T-cell (primary cell): ENCODE measurements around the gene GAGE10. TPM values are rescaled to one million over a fixed set of nuclear protein-coding genes. Genes with fewer than 3 reads are reported as not detected.
A peak's percentile ranks its signal among the peaks of the same experiment; 100 is the strongest.

Source experiments
- ATAC-seq, 4 experiments: fragments of 200-7000 bp in 3 of 4; fragments of 150-1000 bp in 1 of 4; cut with Tn5 transposase; replicated peaks in 1 of 4; 1 replicate in 3 of 4; 2 replicates in 1 of 4; pipeline ENCODE4 v1.10.0; 2021; ENCODE audit warnings: moderate library complexity in 3 of 4, mild to moderate bottlenecking in 2 of 4, moderate number of reproducible peaks in 1 of 4
- CTCF ChIA-PET, 2 donors: fragments of 300-600 bp; sonication (Branson Sonifier 250); formaldehyde crosslinking; loops; one replicate each; lab custom pipeline; 2022; ENCODE audit warnings: antibody characterized with exemption in 2 of 2; lab: Charles Lee
- POLR2A ChIA-PET, 2 donors: fragments of 300-600 bp; sonication (Branson Sonifier 250); formaldehyde crosslinking; loops; one replicate each; lab custom pipeline; 2022; ENCODE audit warnings: antibody characterized with exemption in 2 of 2; lab: Charles Lee
- DNase-seq, 35 experiments: peaks; one replicate each; pipeline versions ENCODE4 v3.0.0 to v3.0.0-alpha.2; 2013 to 2023
- H3K27ac ChIP-seq: one replicate; pipeline ENCODE4 v1.5.1; 2013; ENCODE audit warnings: low read length
- H3K27me3 ChIP-seq, 2 experiments: replicated peaks in 1 of 2; 1 replicate in 1 of 2; 2 replicates in 1 of 2; pipeline versions ENCODE4 v1.6.1 to v1.7.0; 2013; ENCODE audit warnings: low read length in 1 of 2, mixed read lengths in 1 of 2; ENCODE audit not compliant: control insufficient read depth in 2 of 2, insufficient read depth in 2 of 2; ENCODE audit errors: extremely low read depth in 1 of 2
- H3K36me3 ChIP-seq, 2 donors: 1 replicate in 1 of 2; 2 replicates in 1 of 2; pipeline versions ENCODE4 v1.6.1 to v1.7.0; 2013; ENCODE audit warnings: low read length in 1 of 2; ENCODE audit not compliant: control insufficient read depth in 2 of 2, insufficient read depth in 1 of 2; ENCODE audit errors: extremely low read depth in 1 of 2
- H3K4me1 ChIP-seq, 2 experiments: 1 replicate in 1 of 2; 2 replicates in 1 of 2; pipeline versions ENCODE4 v1.6.1 to v1.7.0; 2013; ENCODE audit warnings: low read length in 2 of 2, mixed read lengths in 1 of 2; ENCODE audit not compliant: insufficient read depth in 2 of 2, control insufficient read depth in 1 of 2; ENCODE audit errors: extremely low read depth in 1 of 2
- H3K4me3 ChIP-seq, 2 donors: 1 replicate in 1 of 2; 2 replicates in 1 of 2; pipeline versions ENCODE4 v1.5.1 to v1.7.0; 2013; ENCODE audit warnings: mild to moderate bottlenecking in 2 of 2, low read length in 1 of 2, moderate library complexity in 1 of 2; ENCODE audit not compliant: control insufficient read depth in 1 of 2; ENCODE audit errors: extremely low read depth in 1 of 2
- H3K9me3 ChIP-seq: 2 replicates; pipeline ENCODE4 v1.7.0; 2013
- H3K27ac Mint-ChIP-seq, 2 donors: one replicate each; pipeline ENCODE4 v1.8.0; 2020 to 2021; ENCODE audit warnings: mild to moderate bottlenecking in 2 of 2, mixed read lengths in 2 of 2
- H3K27me3 Mint-ChIP-seq, 2 donors: one replicate each; pipeline ENCODE4 v1.8.0; 2021 to 2022; ENCODE audit warnings: mixed read lengths in 2 of 2
- H3K36me3 Mint-ChIP-seq: one replicate; pipeline ENCODE4 v1.8.0; 2021; ENCODE audit warnings: mixed read lengths
- H3K4me1 Mint-ChIP-seq, 3 donors: one replicate each; pipeline ENCODE4 v1.8.0; 2020 to 2022; ENCODE audit warnings: mixed read lengths in 3 of 3, mild to moderate bottlenecking in 1 of 3
- H3K4me3 Mint-ChIP-seq, 3 donors: one replicate each; pipeline ENCODE4 v1.8.0; 2020 to 2022; ENCODE audit warnings: mild to moderate bottlenecking in 3 of 3, mixed read lengths in 3 of 3, moderate library complexity in 3 of 3
- H3K9me3 Mint-ChIP-seq, 3 donors: one replicate each; pipeline ENCODE4 v1.8.0; 2020 to 2022; ENCODE audit warnings: mixed read lengths in 3 of 3
- WGBS: methylation state at CpG from one replicate; pipeline ENCODE4 v1.1.5; 2013; ENCODE audit warnings: missing lambda C conversion rate; ENCODE audit not compliant: insufficient coverage; 5-methylcytosine and 5-hydroxymethylcytosine counted together
- total RNA-seq, 35 experiments: library from RNA in 6 of 35; stranded (reverse) in 6 of 35; fragments of 120-200 nt in 1 of 35; gene quantifications; one replicate each; pipeline versions ENCODE4 v1.2.1 to v1.2.4 and lab custom pipeline; 2013 to 2026

The GAGE10 gene
- total RNA-seq, 5 donors from 2014 or later (not counting 1 experiment from before 2014, with no cell fraction given): 0.66 TPM; not detected in 4

DNA sequence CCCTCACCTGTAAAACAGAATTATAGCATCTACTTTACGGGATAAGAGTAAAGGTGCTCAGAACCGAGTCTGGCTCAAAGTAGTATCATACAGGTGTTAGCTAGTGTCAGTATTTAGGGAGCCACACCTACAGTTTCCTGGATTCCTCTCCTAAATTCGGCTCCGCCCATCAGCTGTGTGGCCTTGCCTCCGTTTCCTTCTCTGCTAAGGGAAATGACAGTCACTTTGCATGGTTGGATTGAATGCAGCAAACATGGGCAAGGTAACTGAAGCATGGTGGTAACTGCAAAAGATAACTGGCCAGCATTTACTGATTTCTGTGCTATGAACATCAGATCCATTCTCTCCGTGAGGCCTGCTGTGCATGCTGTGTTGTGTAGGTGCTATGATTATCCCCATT, 31.0 kb upstream of the GAGE10 start:
- ATAC-seq (no peak), DNase-seq (peak in 8 of 35 experiments; percentile 8 to 32 (median 20))
- peaks cover 0 to 4% of the 10 kb centered on the region in 2 donors for H3K36me3 ChIP-seq
- CTCF ChIA-PET: interaction anchor here (0.7 kb wide), 2 partner anchors 13 to 804 kb away, joined by 3 to 5 read pairs; no protein-coding TSS in a partner anchor
- Mint-ChIP-seq H3K27me3 (no peaks in the 10 kb centered on the region), H3K9me3 (no peaks in the 10 kb centered on the region), H3K4me3 (peak overlapping the region; percentile 70 to 80 (median 78)), H3K4me1 (peaks cover 70 to 80% (median 75%) of the 10 kb centered on the region in 3 donors), H3K27ac (peak overlapping the region; percentile 88 to 96), H3K36me3 (peaks cover 12% of the 10 kb centered on the region)
- no peaks in the 10 kb centered on the region for H3K27me3 ChIP-seq
- peak overlapping the region in 1 of 2 donors; percentile 53 for H3K4me3 ChIP-seq
- H3K9me3 ChIP-seq: no peaks in the 10 kb centered on the region
- WGBS: no CpG with 5 or more reads among the region's 6 CpGs
- peak overlapping the region; percentile 25 for H3K27ac ChIP-seq
- peaks cover 30 to 79% of the 10 kb centered on the region in 2 experiments for H3K4me1 ChIP-seq
- POLR2A ChIA-PET: interaction anchor here (0.6 kb wide), 3 partner anchors 33 to 969 kb away, joined by 3 to 9 read pairs (median 3); no protein-coding TSS in a partner anchor

DNA sequence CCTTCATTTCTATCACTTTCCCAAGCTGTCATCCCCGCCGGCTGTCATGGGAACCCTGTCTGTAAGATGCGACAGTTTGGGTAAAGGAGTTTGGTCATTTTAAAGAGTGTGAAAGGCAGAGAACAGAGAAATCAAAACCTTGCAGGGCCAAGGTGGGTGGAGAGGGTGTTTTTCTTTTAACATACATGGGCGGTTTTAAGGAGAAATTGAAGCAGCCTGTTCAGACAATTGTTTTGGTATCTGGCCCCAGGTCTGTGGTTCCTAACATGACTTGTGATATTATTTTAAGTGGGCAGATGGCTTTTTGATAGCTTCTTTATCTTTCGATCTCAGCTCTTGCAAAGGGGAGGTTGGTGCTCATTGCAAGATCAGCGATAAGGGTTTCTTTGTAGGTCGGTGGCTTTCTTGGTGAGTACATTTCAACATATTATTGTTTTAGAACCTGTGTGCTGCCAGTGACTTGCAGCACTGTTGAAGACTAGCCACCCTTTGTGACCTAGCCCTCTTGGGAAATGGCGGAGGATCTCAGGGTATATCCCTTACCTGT, 30.2 kb upstream of the GAGE10 start:
- Mint-ChIP-seq H3K27ac (peak overlapping the region; percentile 88 to 96), H3K27me3 (no peaks in the 10 kb centered on the region), H3K36me3 (peaks cover 12% of the 10 kb centered on the region), H3K4me3 (peak overlapping the region; percentile 70 to 80 (median 78)), H3K4me1 (peaks cover 74 to 82% (median 82%) of the 10 kb centered on the region in 3 donors), H3K9me3 (no peaks in the 10 kb centered on the region)
- CTCF ChIA-PET: no interaction called here
- H3K9me3 ChIP-seq: no peaks in the 10 kb centered on the region
- no peaks in the 10 kb centered on the region for H3K27me3 ChIP-seq
- peak overlapping the region; percentile 17 to 53 for H3K4me3 ChIP-seq
- H3K27ac ChIP-seq: peak overlapping the region; percentile 49
- peaks cover 0 to 4% of the 10 kb centered on the region in 2 donors for H3K36me3 ChIP-seq
- WGBS: no CpG with 5 or more reads among the region's 8 CpGs
- POLR2A ChIA-PET: interaction anchor here in 1 of 2 donors (0.6 kb wide), 1 partner anchor 37 kb away, joined by 3 read pairs; no protein-coding TSS in a partner anchor
- ATAC-seq (peak in 3 of 4 experiments; percentile 9 to 11 (median 9)), DNase-seq (peak in 25 of 35 experiments; percentile 3 to 68 (median 21))
- H3K4me1 ChIP-seq: peaks cover 33 to 84% of the 10 kb centered on the region in 2 experiments

DNA sequence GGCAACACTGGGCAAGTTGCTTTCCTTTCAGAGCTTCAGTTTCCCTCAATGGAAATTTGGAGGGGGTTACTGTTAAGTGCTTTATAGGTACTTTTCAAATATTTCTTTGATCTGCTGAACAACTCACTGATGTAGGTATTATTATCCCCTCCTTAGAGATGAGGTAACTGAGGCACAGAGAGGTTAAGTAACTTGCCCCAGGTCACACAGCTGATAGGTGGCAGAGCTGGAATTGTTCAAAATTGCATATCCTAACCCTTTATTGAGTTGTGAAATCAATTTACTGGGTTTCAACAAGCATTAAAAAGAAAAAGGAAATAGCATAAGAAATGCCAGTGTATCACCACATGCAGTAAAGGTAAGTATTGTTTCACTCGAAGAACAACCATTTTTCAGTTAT, 27.2 kb upstream of the GAGE10 start:
- Histone ChIP-seq H3K27me3 (no peaks in the 10 kb centered on the region), H3K4me3 (no peak overlapping the region), H3K9me3 (no peaks in the 10 kb centered on the region), H3K36me3 (no peaks in the 10 kb centered on the region), H3K4me1 (peaks cover 38 to 88% of the 10 kb centered on the region in 2 experiments), H3K27ac (peak overlapping the region; percentile 47)
- H3K4me1 Mint-ChIP-seq: peaks cover 80 to 93% (median 93%) of the 10 kb centered on the region in 3 donors
- H3K4me3 Mint-ChIP-seq: peak overlapping the region in 1 of 3 donors; percentile 78
- ChIA-PET CTCF (interaction anchor here in 1 of 2 donors (1.2 kb wide), 1 partner anchor 85 kb away, joined by 3 read pairs; no protein-coding TSS in a partner anchor), POLR2A (interaction anchor here in 1 of 2 donors (0.5 kb wide), 2 partner anchors 18 to 25 kb away, joined by 3 to 4 read pairs; no protein-coding TSS in a partner anchor)
- ATAC-seq (no peak), DNase-seq (no peak)
- peak overlapping the region; percentile 89 to 97 for H3K27ac Mint-ChIP-seq
- no CpG with 5 or more reads among the region's 1 CpG for WGBS
- H3K36me3 Mint-ChIP-seq: peaks cover 8% of the 10 kb centered on the region
- no peaks in the 10 kb centered on the region for H3K9me3 Mint-ChIP-seq
- H3K27me3 Mint-ChIP-seq: no peaks in the 10 kb centered on the region

DNA sequence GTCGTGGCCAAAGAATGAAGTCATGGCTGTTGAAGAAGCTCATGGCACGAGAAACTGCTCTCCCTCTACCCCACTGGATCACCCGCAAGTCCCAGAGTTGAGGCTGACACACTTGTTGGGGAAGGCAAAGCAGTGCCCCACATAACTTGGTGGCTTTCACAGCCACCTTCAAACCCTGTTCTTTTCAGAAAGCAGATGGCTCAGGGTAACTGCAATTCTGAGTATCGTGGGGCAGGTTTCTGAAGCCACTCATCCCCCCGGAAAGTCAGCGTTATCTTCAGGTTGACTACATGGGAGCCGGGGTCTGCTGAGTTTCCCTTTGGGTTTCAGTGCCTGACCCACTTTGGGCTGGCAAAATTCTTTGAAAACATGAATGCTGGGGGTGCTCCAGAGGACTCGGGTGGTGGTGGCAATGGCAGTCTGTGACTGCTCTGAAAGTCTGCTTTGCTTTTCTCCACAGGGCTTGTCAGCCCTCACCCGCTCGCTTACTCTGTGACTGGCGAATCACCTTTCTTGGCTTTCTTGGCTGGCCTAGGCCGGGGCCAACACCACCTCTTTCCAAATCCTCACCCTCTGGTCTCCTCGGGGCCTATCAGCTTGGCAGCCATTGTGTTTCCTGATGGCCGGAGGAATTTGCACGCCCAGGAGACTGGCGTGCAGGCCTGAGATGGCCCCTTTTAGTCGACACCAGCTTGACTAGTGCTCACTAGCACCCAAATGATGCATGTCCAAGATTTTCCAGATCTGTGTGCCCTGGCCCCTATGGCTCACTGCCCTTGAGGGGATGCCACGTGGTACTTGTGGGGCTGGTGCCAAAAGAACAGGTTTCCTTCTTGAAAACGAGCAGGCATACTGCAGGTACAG, 26.5 kb upstream of the GAGE10 start:
- Histone ChIP-seq H3K4me3 (no peak overlapping the region), H3K36me3 (no peaks in the 10 kb centered on the region), H3K9me3 (no peaks in the 10 kb centered on the region), H3K27ac (peak overlapping the region; percentile 47), H3K27me3 (no peaks in the 10 kb centered on the region), H3K4me1 (peaks cover 33 to 88% of the 10 kb centered on the region in 2 experiments)
- Mint-ChIP-seq H3K4me3 (peak overlapping the region; percentile 8 to 78 (median 52)), H3K4me1 (peaks cover 76 to 87% (median 86%) of the 10 kb centered on the region in 3 donors), H3K9me3 (no peaks in the 10 kb centered on the region), H3K27ac (peak overlapping the region; percentile 89 to 97), H3K27me3 (no peaks in the 10 kb centered on the region), H3K36me3 (peaks cover 7% of the 10 kb centered on the region)
- DNase-seq (peak in 1 of 35 experiments; percentile 0), ATAC-seq (no peak)
- POLR2A ChIA-PET: no interaction called here
- CTCF ChIA-PET: interaction anchor here in 1 of 2 donors (1.2 kb wide), 1 partner anchor 86 kb away, joined by 3 read pairs; no protein-coding TSS in a partner anchor
- WGBS: 89% methylated on average over 10 of the region's 19 CpGs

DNA sequence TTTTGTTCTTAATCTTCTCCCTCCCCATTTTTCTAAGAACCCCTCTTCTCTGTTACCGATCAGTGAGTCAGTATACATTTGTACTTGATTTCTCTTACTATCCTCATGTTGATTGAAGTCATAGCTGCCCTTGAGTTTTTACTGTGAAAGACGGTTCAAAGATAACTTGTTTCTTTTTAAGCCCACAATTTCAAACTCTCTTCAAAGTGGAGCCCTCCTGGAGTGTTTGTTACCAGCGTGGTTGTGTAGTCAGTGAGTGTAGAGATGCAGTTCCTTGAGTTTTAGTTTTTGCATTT, 26.0 kb upstream of the GAGE10 start:
- no peaks in the 10 kb centered on the region for H3K36me3 ChIP-seq
- peak overlapping the region; percentile 47 for H3K27ac ChIP-seq
- ChIA-PET CTCF (no interaction called here), POLR2A (no interaction called here)
- peaks cover 30 to 85% of the 10 kb centered on the region in 2 experiments for H3K4me1 ChIP-seq
- no peak overlapping the region for H3K4me3 ChIP-seq
- WGBS: no CpG with 5 or more reads among the region's 3 CpGs
- Mint-ChIP-seq H3K4me3 (peak overlapping the region; percentile 3 to 78 (median 52)), H3K27ac (peak overlapping the region; percentile 89 to 97), H3K9me3 (no peaks in the 10 kb centered on the region), H3K4me1 (peaks cover 74 to 87% (median 81%) of the 10 kb centered on the region in 3 donors), H3K36me3 (peaks cover 11% of the 10 kb centered on the region), H3K27me3 (peaks cover 0 to 2% of the 10 kb centered on the region in 2 donors)
- H3K27me3 ChIP-seq: no peaks in the 10 kb centered on the region
- no peaks in the 10 kb centered on the region for H3K9me3 ChIP-seq
- ATAC-seq: peak; percentile 13 to 31 (median 22)
- DNase-seq: no peak

DNA sequence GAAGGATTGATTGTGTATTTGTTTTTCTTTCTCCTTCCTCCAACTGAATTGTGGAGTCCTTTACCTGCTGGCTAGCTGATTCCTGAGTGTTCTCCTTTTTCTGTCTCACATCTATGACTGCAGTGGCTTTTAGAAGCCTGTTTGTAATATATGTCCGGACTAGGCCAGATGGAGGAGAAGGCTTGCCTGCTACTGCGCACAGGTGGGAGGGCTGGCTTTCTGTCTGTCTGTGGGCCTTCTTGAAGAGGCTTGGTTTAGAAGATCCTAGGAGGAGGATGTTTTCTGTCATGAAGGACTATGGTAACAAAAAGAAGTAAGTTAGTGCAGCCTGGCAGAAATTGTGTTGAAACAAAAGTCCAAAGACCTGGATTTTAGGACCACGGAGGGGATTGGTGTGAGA, 25.4 kb upstream of the GAGE10 start:
- ChIA-PET POLR2A (no interaction called here), CTCF (no interaction called here)
- Histone ChIP-seq H3K27ac (peak overlapping the region; percentile 47), H3K9me3 (no peaks in the 10 kb centered on the region), H3K36me3 (no peaks in the 10 kb centered on the region), H3K27me3 (no peaks in the 10 kb centered on the region), H3K4me1 (peaks cover 30 to 81% of the 10 kb centered on the region in 2 experiments), H3K4me3 (no peak overlapping the region)
- WGBS: 78% methylated on average over 2 of the region's 3 CpGs
- Mint-ChIP-seq H3K4me3 (peak overlapping the region in 2 of 3 donors; percentile 52 to 78), H3K9me3 (no peaks in the 10 kb centered on the region), H3K27ac (peak overlapping the region; percentile 89 to 97), H3K36me3 (peaks cover 14% of the 10 kb centered on the region), H3K27me3 (peaks cover 0 to 5% of the 10 kb centered on the region in 2 donors), H3K4me1 (peaks cover 73 to 88% (median 76%) of the 10 kb centered on the region in 3 donors)
- DNase-seq (no peak), ATAC-seq (no peak)
